Activated CD8-positive, alpha-beta memory T cell treated with anti-CD3 and anti-CD28 coated beads, Interleukin-2, amount 10 ng/mL, durations not matched to agents 7 days and 5 days (primary cell): ENCODE results near the gene DCBLD2. TPM values are rescaled to one million over a fixed set of nuclear protein-coding genes. Genes with fewer than 3 reads are reported as not detected.

Experiments
- ATAC-seq: fragments of 150-1000 bp; cut with Tn5 transposase; one replicate; pipeline ENCODE4 v1.10.0; 2021; ENCODE audit warnings: moderate library complexity
- CTCF ChIA-PET: fragments of 350-600 bp; sonication (Branson Sonifier 250); formaldehyde crosslinking; loops from one replicate; lab custom pipeline; 2021; ENCODE audit warnings: antibody characterized with exemption; lab: Charles Lee
- DNase-seq: peaks from one replicate; pipeline ENCODE4 v3.0.0-alpha.2; 2020
- H3K27ac Mint-ChIP-seq: one replicate; pipeline ENCODE4 v1.8.0; 2021; ENCODE audit warnings: mild to moderate bottlenecking, mixed read lengths
- H3K27me3 Mint-ChIP-seq: one replicate; pipeline ENCODE4 v1.8.0; 2021; ENCODE audit warnings: mixed read lengths
- H3K36me3 Mint-ChIP-seq: one replicate; pipeline ENCODE4 v1.8.0; 2021; ENCODE audit warnings: mild to moderate bottlenecking, mixed read lengths
- H3K4me1 Mint-ChIP-seq: one replicate; pipeline ENCODE4 v1.8.0; 2021; ENCODE audit warnings: mixed read lengths
- H3K4me3 Mint-ChIP-seq: one replicate; pipeline ENCODE4 v1.8.0; 2021; ENCODE audit warnings: mild to moderate bottlenecking, moderate library complexity, mixed read lengths
- H3K9me3 Mint-ChIP-seq: one replicate; pipeline ENCODE4 v1.8.0; 2022; ENCODE audit warnings: low read depth, mixed read lengths
- total RNA-seq, 2 experiments: library from RNA; stranded (reverse); gene quantifications; one replicate each; pipeline ENCODE4 v1.2.3, GENCODE V29; 2021

The DCBLD2 gene
- total RNA-seq, 2 experiments from 2014 or later, result 0.50 to 2.0 TPM

GRCh38 chr3:98754483-98754882, 147.0 kb downstream of the DCBLD2 start:
- Mint-ChIP-seq H3K4me3 (no peak overlapping the region), H3K27me3 (peaks cover 26% of the 10 kb centered on the region), H3K9me3 (no peaks in the 10 kb centered on the region), H3K27ac (no peak overlapping the region), H3K4me1 (no peaks in the 10 kb centered on the region), H3K36me3 (no peaks in the 10 kb centered on the region)
- CTCF ChIA-PET, result no interaction called here
- ATAC-seq (no peak), DNase-seq (no peak)

- no peak overlapping the region for H3K27ac Mint-ChIP-seq
- peaks cover 29% of the 10 kb centered on the region for H3K27me3 Mint-ChIP-seq
- no peaks in the 10 kb centered on the region for H3K4me1 Mint-ChIP-seq
- DNase-seq (no peak), ATAC-seq (no peak)
- H3K36me3 Mint-ChIP-seq, result no peaks in the 10 kb centered on the region
- CTCF ChIA-PET, result no interaction called here
- no peaks in the 10 kb centered on the region for H3K9me3 Mint-ChIP-seq
- H3K4me3 Mint-ChIP-seq, result no peak overlapping the region
Observed at GRCh38 chr3:98750276-98750919, 151.1 kb downstream of the DCBLD2 start.

- no peaks in the 10 kb centered on the region for H3K9me3 Mint-ChIP-seq
- ATAC-seq (no peak), DNase-seq (no peak)
- H3K4me1 Mint-ChIP-seq, result no peaks in the 10 kb centered on the region
- CTCF ChIA-PET, result no interaction called here
- H3K27me3 Mint-ChIP-seq, result peaks cover 26% of the 10 kb centered on the region
- H3K27ac Mint-ChIP-seq, result no peak overlapping the region
- H3K36me3 Mint-ChIP-seq, result no peaks in the 10 kb centered on the region
- H3K4me3 Mint-ChIP-seq, result no peak overlapping the region
Observed at GRCh38 chr3:98746882-98747281, 154.6 kb downstream of the DCBLD2 start.

GRCh38 chr3:98746122-98746521, 155.4 kb downstream of the DCBLD2 start:
- no peak for DNase-seq
- CTCF ChIA-PET, result no interaction called here
- peaks cover 29% of the 10 kb centered on the region for H3K27me3 Mint-ChIP-seq
- no peaks in the 10 kb centered on the region for H3K9me3 Mint-ChIP-seq
- H3K4me3 Mint-ChIP-seq, result no peak overlapping the region
- H3K27ac Mint-ChIP-seq, result no peak overlapping the region
- ATAC-seq, result no peak
- no peaks in the 10 kb centered on the region for H3K36me3 Mint-ChIP-seq
- no peaks in the 10 kb centered on the region for H3K4me1 Mint-ChIP-seq

Other genes with a start within 250 kb of the DCBLD2 start
- under 1 TPM in 1 of 2 experiments, not detected in 1; 0.12 TPM for gene ST3GAL6, start 138.4 kb downstream of the DCBLD2 start, total RNA-seq